H1 (cell line): Measurements from ENCODE around the gene RALA. TPM values are rescaled to one million over a fixed set of nuclear protein-coding genes. Genes with fewer than 3 reads are reported as not detected.

Experiments used
- CTCF ChIA-PET: fragments of 300-600 bp; sonication (Branson Sonifier 250); formaldehyde crosslinking; loops from one replicate; lab custom pipeline; 2021; ENCODE audit not compliant: partially characterized antibody; lab: Charles Lee
- POLR2A ChIA-PET: fragments of 300-600 bp; sonication (Branson Sonifier 250); formaldehyde crosslinking; loops from one replicate; lab custom pipeline; 2021; ENCODE audit warnings: inconsistent platforms; ENCODE audit not compliant: partially characterized antibody; lab: Charles Lee
- DNase-seq, 2 experiments: peaks; one replicate each; pipeline versions ENCODE4 v3.0.0 to v3.0.0-alpha.2; 2010 to 2022; ENCODE audit warnings: low spot score in 2 of 2, low read depth in 1 of 2, mixed read lengths in 1 of 2
- FAIRE-seq: peaks from 2 replicates; lab custom pipeline; 2011; peaks lifted over from hg19 to GRCh38; lab: Jason Lieb, UNC
- H2AFZ ChIP-seq: 2 replicates; pipeline ENCODE4 v1.8.1; 2012; ENCODE audit warnings: low read length, inconsistent platforms
- H2AK5ac ChIP-seq: 2 replicates; pipeline ENCODE4 v1.6.1; 2013; ENCODE audit warnings: low read depth, low read length
- H2BK120ac ChIP-seq: replicated peaks from 2 replicates; pipeline ENCODE3; 2013; ENCODE audit warnings: low read depth, low read length, inconsistent platforms
- H2BK12ac ChIP-seq: 2 replicates; pipeline ENCODE4 v1.6.1; 2013; ENCODE audit warnings: low read depth, low read length
- H2BK15ac ChIP-seq: 2 replicates; pipeline ENCODE4 v1.6.1; 2013; ENCODE audit warnings: low read length
- H2BK20ac ChIP-seq: 2 replicates; pipeline ENCODE4 v1.6.1; 2013; ENCODE audit warnings: low read length
- H2BK5ac ChIP-seq: 2 replicates; pipeline ENCODE4 v1.6.1; 2013; ENCODE audit warnings: low read depth, low read length
- H3K14ac ChIP-seq: 2 replicates; pipeline ENCODE4 v1.6.1; 2013; ENCODE audit warnings: inconsistent platforms; ENCODE audit not compliant: insufficient read length
- H3K18ac ChIP-seq: 2 replicates; pipeline ENCODE4 v1.6.1; 2013; ENCODE audit warnings: low read length; ENCODE audit errors: extremely low read depth
- H3K23ac ChIP-seq: 2 replicates; pipeline ENCODE4 v1.6.1; 2013; ENCODE audit warnings: inconsistent platforms; ENCODE audit not compliant: insufficient read length
- H3K23me2 ChIP-seq: 2 replicates; pipeline ENCODE4 v1.6.1; 2013; ENCODE audit warnings: low read depth, low read length
- H3K27ac ChIP-seq: 2 replicates; pipeline ENCODE4 v1.6.1; 2011; ENCODE audit warnings: low read depth, low read length, inconsistent platforms
- H3K27me3 ChIP-seq, 4 experiments: replicated peaks in 1 of 4; 1 replicate in 1 of 4; 2 replicates in 3 of 4; pipeline versions ENCODE4 v1.6.1 to v1.8.1; 2011 to 2013; ENCODE audit warnings: low read length in 3 of 4, mild to moderate bottlenecking in 3 of 4, inconsistent platforms in 2 of 4, mixed read lengths in 2 of 4, moderate library complexity in 1 of 4; ENCODE audit not compliant: control insufficient read depth in 3 of 4, insufficient read depth in 3 of 4; ENCODE audit errors: extremely low read depth in 1 of 4
- H3K36me3 ChIP-seq, 4 experiments: 2 replicates each; pipeline versions ENCODE4 v1.6.1 to v1.8.1; 2011 to 2013; ENCODE audit warnings: mild to moderate bottlenecking in 4 of 4, low read length in 3 of 4, moderate library complexity in 2 of 4, control low read depth in 1 of 4, inconsistent platforms in 1 of 4; ENCODE audit not compliant: insufficient read depth in 4 of 4, control insufficient read depth in 2 of 4
- H3K4ac ChIP-seq: replicated peaks from 2 replicates; pipeline ENCODE3; 2013; ENCODE audit warnings: low read length, low read depth, mixed read lengths, inconsistent platforms; ENCODE audit not compliant: insufficient read length
- H3K4me1 ChIP-seq, 4 experiments: replicated peaks in 1 of 4; 1 replicate in 1 of 4; 2 replicates in 3 of 4; pipeline versions ENCODE4 v1.6.1 to v1.8.1; 2011 to 2013; ENCODE audit warnings: low read length in 3 of 4, inconsistent platforms in 2 of 4, mixed read lengths in 1 of 4; ENCODE audit not compliant: insufficient read depth in 4 of 4, control insufficient read depth in 3 of 4
- H3K4me2 ChIP-seq, 2 experiments: 2 replicates each; pipeline versions ENCODE4 v1.6.1 to v1.8.1; 2011 to 2013; ENCODE audit warnings: low read depth in 2 of 2, low read length in 2 of 2, control low read depth in 1 of 2, inconsistent platforms in 1 of 2, mild to moderate bottlenecking in 1 of 2; ENCODE audit not compliant: insufficient read depth in 1 of 2
- H3K4me3 ChIP-seq, 4 experiments: fragments of 200-600, 300-600 bp in 1 of 4; sonication (generic), shearing (Covaris generic), sonication (Bioruptor Twin) in 1 of 4; 2 replicates each; pipeline versions ENCODE4 v1.5.1 to v1.8.1; 2011 to 2016; ENCODE audit warnings: low read length in 4 of 4, low read depth in 3 of 4, control low read depth in 2 of 4, inconsistent platforms in 2 of 4, mild to moderate bottlenecking in 2 of 4, mixed read lengths in 1 of 4, moderate library complexity in 1 of 4; ENCODE audit not compliant: insufficient read depth in 2 of 4; ENCODE audit errors: extremely low read depth in 1 of 4
- H3K56ac ChIP-seq: replicated peaks from 2 replicates; pipeline ENCODE3; 2013; ENCODE audit warnings: low read depth, mild to moderate bottlenecking, mixed read lengths, low read length, inconsistent platforms; ENCODE audit not compliant: insufficient read length
- H3K79me1 ChIP-seq: 2 replicates; pipeline ENCODE4 v1.6.1; 2013; ENCODE audit warnings: low read depth, low read length, control low read depth
- H3K79me2 ChIP-seq, 2 experiments: 2 replicates each; pipeline versions ENCODE4 v1.6.1 to v1.8.1; 2012 to 2013; ENCODE audit warnings: low read length in 2 of 2, mild to moderate bottlenecking in 2 of 2, inconsistent platforms in 1 of 2; ENCODE audit not compliant: insufficient read depth in 2 of 2, control insufficient read depth in 1 of 2
- H3K9ac ChIP-seq, 4 experiments: replicated peaks in 1 of 4; 1 replicate in 1 of 4; 2 replicates in 3 of 4; pipeline versions ENCODE4 v1.6.1 to v1.8.1; 2011 to 2013; ENCODE audit warnings: low read depth in 3 of 4, low read length in 3 of 4, control low read depth in 2 of 4, mild to moderate bottlenecking in 2 of 4, moderate library complexity in 2 of 4, inconsistent platforms in 1 of 4; ENCODE audit errors: extremely low read depth in 1 of 4
- H3K9me3 ChIP-seq, 2 experiments: 2 replicates each; pipeline versions ENCODE4 v1.6.1 to v1.8.1; 2012 to 2013; ENCODE audit warnings: mild to moderate bottlenecking in 2 of 2, moderate library complexity in 2 of 2, control low read depth in 1 of 2, inconsistent platforms in 1 of 2, low read depth in 1 of 2, low read length in 1 of 2, mixed read lengths in 1 of 2; ENCODE audit not compliant: insufficient read depth in 2 of 2
- H4K20me1 ChIP-seq, 2 experiments: replicated peaks in 1 of 2; 2 replicates each; pipeline versions ENCODE3 to v1.8.1; 2011 to 2013; ENCODE audit warnings: inconsistent platforms in 2 of 2, low read length in 2 of 2, mild to moderate bottlenecking in 1 of 2; ENCODE audit not compliant: insufficient read depth in 2 of 2, control insufficient read depth in 1 of 2
- H4K5ac ChIP-seq: 2 replicates; pipeline ENCODE4 v1.6.1; 2013; ENCODE audit warnings: low read length, low read depth, mixed read lengths, inconsistent platforms; ENCODE audit not compliant: insufficient read length
- H4K8ac ChIP-seq: 2 replicates; pipeline ENCODE4 v1.8.0; 2013; ENCODE audit warnings: mild to moderate bottlenecking, moderate library complexity, low read length, inconsistent platforms; ENCODE audit not compliant: insufficient read depth; ENCODE audit errors: extremely low read depth
- H4K91ac ChIP-seq: replicated peaks from 2 replicates; pipeline ENCODE3; 2013; ENCODE audit warnings: low read length, mixed read lengths, inconsistent platforms; ENCODE audit not compliant: insufficient read length
- GTF2F1 ChIP-seq: IDR thresholded peaks from 2 replicates; pipeline ENCODE4 v1.6.1; 2012; ENCODE audit warnings: low read depth, low read length, improper control_type of control experiment, borderline replicate concordance
- MAFK ChIP-seq: IDR thresholded peaks from 2 replicates; pipeline ENCODE4 v1.6.1; 2012; ENCODE audit warnings: low read depth, mild to moderate bottlenecking, improper control_type of control experiment, low read length
- NANOG ChIP-seq: IDR thresholded peaks from 2 replicates; pipeline ENCODE4 v1.6.1; 2011; ENCODE audit warnings: low read length, low read depth, mild to moderate bottlenecking, inconsistent platforms; ENCODE audit not compliant: insufficient read depth, poor library complexity, severe bottlenecking
- POLR2AphosphoS5 ChIP-seq: IDR thresholded peaks from 2 replicates; pipeline ENCODE4 v1.6.1; 2011; ENCODE audit warnings: low read depth, low read length
- TBP ChIP-seq: IDR thresholded peaks from 2 replicates; pipeline ENCODE4 v1.6.1; 2011; ENCODE audit warnings: low read depth, low read length, improper control_type of control experiment
- TEAD4 ChIP-seq: IDR thresholded peaks from 2 replicates; pipeline ENCODE4 v1.6.1; 2012; ENCODE audit warnings: low read depth, low read length, inconsistent platforms, mixed read lengths
- WGBS, 2 experiments: shearing (Covaris generic) in 1 of 2; methylation state at CpG; one replicate each; pipeline versions ENCODE4 v1.1.6 to v1.1.7; 2013 to 2015; ENCODE audit warnings: low lambda C conversion rate in 2 of 2, mixed read lengths in 2 of 2, inconsistent platforms in 1 of 2, low coverage in 1 of 2, missing lambda C conversion rate in 1 of 2; ENCODE audit not compliant: insufficient replicate concordance in 2 of 2, insufficient coverage in 1 of 2, insufficient read length in 1 of 2; ENCODE audit errors: extremely low coverage in 1 of 2, missing lambda C conversion rate in 1 of 2; 5-methylcytosine and 5-hydroxymethylcytosine counted together
- polyA plus RNA-seq, 7 experiments: library from polyadenylated mRNA; depleted of rRNA in 3 of 7; stranded (reverse) in 5 of 7; unstranded in 2 of 7; fragments of >200 nt in 5 of 7; fragments of 200-250 nt in 2 of 7; gene quantifications; 1 replicate in 5 of 7; 2 replicates in 1 of 7; 4 replicates in 1 of 7; pipeline versions ENCODE4 v1.2.1 to v1.2.3, GENCODE V29; 2011 to 2013; ENCODE audit warnings: missing spikeins in 2 of 7, mixed read lengths in 2 of 7
- total RNA-seq: library from RNA; stranded (reverse); fragmentation: NEBNext Ultra II Directional; extraction: Animal tissue kit (Norgen Biotek cat#: 25700); gene quantifications from 2 replicates; pipeline ENCODE4 v1.2.1, GENCODE V29; 2021

The RALA gene
- total and polyA plus RNA-seq, 2 of the 8 experiments (the other 6 are each of a cell fraction or from before 2014, with no cell fraction given) = 24.1 to 72.8 TPM

- Histone ChIP-seq H3K9ac (no peak overlapping the region), H2BK15ac (no peak overlapping the region), H3K79me1 (no peaks in the 10 kb centered on the region), H4K5ac (no peak overlapping the region), H3K18ac (no peak overlapping the region), H3K14ac (no peak overlapping the region), H3K4me2 (no peak overlapping the region), H3K4me1 (peaks cover 0 to 3% (median 2%) of the 10 kb centered on the region in 4 experiments; a peak in 4 of 7 replicates), H3K56ac (no peak overlapping the region), H3K9me3 (no peaks in the 10 kb centered on the region; a peak in 1 of 4 replicates), H3K4me3 (no peak overlapping the region), H2AK5ac (no peak overlapping the region), H4K91ac (no peak overlapping the region), H4K20me1 (no peaks in the 10 kb centered on the region), H2BK20ac (no peak overlapping the region), H2BK5ac (no peak overlapping the region), H3K27me3 (peaks cover 0 to 8% (median 5%) of the 10 kb centered on the region in 4 experiments; a peak in 4 of 7 replicates), H3K4ac (no peak overlapping the region), H3K36me3 (no peaks in the 10 kb centered on the region), H2BK12ac (no peak overlapping the region), H3K23me2 (no peaks in the 10 kb centered on the region), H3K23ac (no peak overlapping the region), H3K79me2 (no peaks in the 10 kb centered on the region), H3K27ac (no peak overlapping the region), H4K8ac (no peak overlapping the region), H2AFZ (no peak overlapping the region), H2BK120ac (no peak overlapping the region)
- POLR2A ChIA-PET = interaction anchor here (0.9 to 1.8 kb wide), 2 partner anchors 17 to 20 kb away, joined by 3 to 7 read pairs; partner anchors contain the start of gene RALA
- TF ChIP-seq TBP = no peak
- no peak for TF ChIP-seq NANOG
- TF ChIP-seq GTF2F1 = no peak
- TF ChIP-seq TEAD4 = no peak
- no peak for TF ChIP-seq MAFK
- TF ChIP-seq POLR2AphosphoS5 = no peak
- no peak for FAIRE-seq
- DNase-seq = no peak
- CTCF ChIA-PET = interaction anchor here (0.9 to 1.8 kb wide), 3 partner anchors 24 to 142 kb away, joined by 4 to 6 read pairs (median 4); no protein-coding TSS in a partner anchor
- WGBS, 2 experiments = 79% methylated on average over 1 of the region's 1 CpG; no CpG with 5 or more reads in 1 of the 2 experiments
Measured at GRCh38 chr7:39605087-39605486, 18.3 kb upstream of the RALA start.
